CD14-positive monocyte (primary cell): ENCODE measurements around the gene RTF2. TPM values are rescaled to one million over a fixed set of nuclear protein-coding genes. Genes with fewer than 3 reads are reported as not detected.

Source experiments
- DNase-seq, 3 donors: peaks; one replicate each; pipeline ENCODE4 v3.0.0-alpha.2; 2011 to 2022
- H2AFZ ChIP-seq: 2 replicates; pipeline ENCODE4 v1.6.0; 2012; ENCODE audit warnings: mild to moderate bottlenecking, low read depth, low read length, inconsistent platforms; ENCODE audit not compliant: insufficient read depth, poor library complexity, severe bottlenecking
- H3K27ac ChIP-seq, 2 donors: 1 replicate in 1 of 2; 2 replicates in 1 of 2; pipeline ENCODE4 v1.5.1; 2012 to 2013; ENCODE audit warnings: low read length in 2 of 2, control low read depth in 1 of 2, inconsistent platforms in 1 of 2, low read depth in 1 of 2, mild to moderate bottlenecking in 1 of 2
- H3K27me3 ChIP-seq, 2 donors: one replicate each; pipeline versions ENCODE4 v1.6.0 to v1.6.1; 2011 to 2013; ENCODE audit warnings: low read length in 2 of 2; ENCODE audit not compliant: control insufficient read depth in 2 of 2, insufficient read depth in 2 of 2
- H3K36me3 ChIP-seq, 2 donors: replicated peaks in 1 of 2; 1 replicate in 1 of 2; 2 replicates in 1 of 2; pipeline versions ENCODE4 v1.5.1 to v1.6.1; 2012 to 2013; ENCODE audit warnings: low read length in 2 of 2, control low read depth in 1 of 2, inconsistent platforms in 1 of 2, mild to moderate bottlenecking in 1 of 2; ENCODE audit not compliant: insufficient read depth in 2 of 2, control insufficient read depth in 1 of 2
- H3K4me1 ChIP-seq, 2 donors: 1 replicate in 1 of 2; 2 replicates in 1 of 2; pipeline versions ENCODE4 v1.5.1 to v1.6.1; 2012 to 2013; ENCODE audit warnings: low read length in 2 of 2, control low read depth in 1 of 2, inconsistent platforms in 1 of 2, mild to moderate bottlenecking in 1 of 2, moderate library complexity in 1 of 2; ENCODE audit not compliant: insufficient read depth in 2 of 2, control insufficient read depth in 1 of 2
- H3K4me2 ChIP-seq: replicated peaks from 2 replicates; pipeline ENCODE3; 2012; ENCODE audit warnings: low read length, moderate library complexity, mild to moderate bottlenecking; ENCODE audit not compliant: poor library complexity, severe bottlenecking; ENCODE audit errors: extremely low read depth
- H3K4me3 ChIP-seq, 3 experiments: fragments of 200-600 bp in 1 of 3; sonication (generic) in 1 of 3; replicated peaks in 1 of 3; 1 replicate in 2 of 3; 2 replicates in 1 of 3; pipeline ENCODE4 v1.5.1; 2011 to 2013; ENCODE audit warnings: low read length in 3 of 3, mild to moderate bottlenecking in 3 of 3, control low read depth in 2 of 3, low read depth in 2 of 3, inconsistent platforms in 1 of 3, moderate library complexity in 1 of 3
- H3K79me2 ChIP-seq: 2 replicates; pipeline ENCODE4 v1.6.0; 2012; ENCODE audit warnings: mild to moderate bottlenecking, control low read depth, inconsistent platforms, low read length, moderate library complexity; ENCODE audit not compliant: insufficient read depth
- H3K9ac ChIP-seq: 2 replicates; pipeline ENCODE4 v1.6.0; 2017; ENCODE audit warnings: low read length, mild to moderate bottlenecking; ENCODE audit not compliant: insufficient read depth, poor library complexity, severe bottlenecking
- H3K9me3 ChIP-seq, 2 donors: replicated peaks in 1 of 2; 1 replicate in 1 of 2; 2 replicates in 1 of 2; pipeline versions ENCODE4 v1.5.1 to v1.6.1; 2012 to 2013; ENCODE audit warnings: low read length in 2 of 2, control low read depth in 1 of 2; ENCODE audit not compliant: control insufficient read depth in 1 of 2, insufficient read depth in 1 of 2
- H4K20me1 ChIP-seq: 2 replicates; pipeline ENCODE4 v1.6.0; 2012; ENCODE audit warnings: mild to moderate bottlenecking, low read length, control low read depth, moderate library complexity; ENCODE audit not compliant: insufficient read depth
- H3K27ac Mint-ChIP-seq, 7 donors: one replicate each; pipeline ENCODE4 v1.8.0; 2020; ENCODE audit warnings: mild to moderate bottlenecking in 7 of 7, mixed read lengths in 7 of 7, moderate library complexity in 6 of 7, inconsistent platforms in 2 of 7
- H3K27me3 Mint-ChIP-seq, 3 donors: one replicate each; pipeline ENCODE4 v1.8.0; 2021 to 2022; ENCODE audit warnings: low read depth in 3 of 3, mild to moderate bottlenecking in 3 of 3, mixed read lengths in 3 of 3, moderate library complexity in 3 of 3, inconsistent platforms in 1 of 3
- H3K36me3 Mint-ChIP-seq, 2 donors: one replicate each; pipeline ENCODE4 v1.8.0; 2020; ENCODE audit warnings: mixed read lengths in 2 of 2, inconsistent platforms in 1 of 2, mild to moderate bottlenecking in 1 of 2
- H3K4me1 Mint-ChIP-seq: one replicate; pipeline ENCODE4 v1.8.0; 2020; ENCODE audit warnings: mild to moderate bottlenecking, mixed read lengths
- H3K4me3 Mint-ChIP-seq, 2 donors: one replicate each; pipeline ENCODE4 v1.8.0; 2020; ENCODE audit warnings: mild to moderate bottlenecking in 2 of 2, mixed read lengths in 2 of 2, moderate library complexity in 1 of 2
- H3K9me3 Mint-ChIP-seq, 7 donors: one replicate each; pipeline ENCODE4 v1.8.0; 2020 to 2022; ENCODE audit warnings: mixed read lengths in 7 of 7, mild to moderate bottlenecking in 6 of 7, moderate library complexity in 6 of 7, inconsistent platforms in 2 of 7
- CTCF ChIP-seq: fragments of 200-600 bp; IDR thresholded peaks from one replicate; pipeline ENCODE4 v1.8.0; 2022; ENCODE audit warnings: antibody characterized with exemption, mild to moderate bottlenecking
- WGBS: methylation state at CpG from one replicate; pipeline ENCODE4 v1.1.5; 2013; ENCODE audit warnings: missing lambda C conversion rate; ENCODE audit not compliant: insufficient coverage; 5-methylcytosine and 5-hydroxymethylcytosine counted together
- intact Hi-C, 2 donors: fragments of 100-400 bp; cut with micrococcal nuclease; formaldehyde crosslinking; loops; one replicate each; pipeline versions ENCODE4 v1.15.0 to v1.15.1; 2023
- polyA plus RNA-seq, 3 donors: library from polyadenylated mRNA; depleted of rRNA in 1 of 3; unstranded in 2 of 3; stranded (reverse) in 1 of 3; fragments of 300-500 nt in 2 of 3; fragments of >200 nt in 1 of 3; fragmentation: Illumina TruSeq in 2 of 3; gene quantifications; 1 replicate in 2 of 3; 2 replicates in 1 of 3; pipeline ENCODE4 v1.2.3, GENCODE V29; 2012 to 2021

Gene RTF2
- polyA plus RNA-seq, 3 donors = 74.3 to 163 (median 148) TPM

- no peak for TF ChIP-seq CTCF
- Histone ChIP-seq H3K79me2 (no peaks in the 10 kb centered on the region), H3K4me1 (peaks cover 3 to 14% of the 10 kb centered on the region in 2 donors), H3K4me2 (no peak overlapping the region), H3K4me3 (no peak overlapping the region), H3K9ac (peak overlapping the region; percentile 21), H2AFZ (no peak overlapping the region), H3K9me3 (no peaks in the 10 kb centered on the region), H4K20me1 (no peaks in the 10 kb centered on the region), H3K27ac (peak overlapping the region in 1 of 2 donors; percentile 24), H3K36me3 (peaks cover under 1 to 13% of the 10 kb centered on the region in 2 donors), H3K27me3 (no peaks in the 10 kb centered on the region)
- H3K4me3 Mint-ChIP-seq = peak overlapping the region in 1 of 2 donors; percentile 81
- H3K9me3 Mint-ChIP-seq = peaks cover 0 to 2% (median 0%) of the 10 kb centered on the region in 7 donors
- H3K27ac Mint-ChIP-seq = peak overlapping the region in 5 of 7 donors; percentile 0 to 85 (median 73)
- peaks cover 21% of the 10 kb centered on the region for H3K4me1 Mint-ChIP-seq
- intact Hi-C loops = no loop called here
- WGBS = 76% methylated on average over 17 of the region's 17 CpGs
- peaks cover 21 to 44% of the 10 kb centered on the region in 2 donors for H3K36me3 Mint-ChIP-seq
- peak in 1 of 3 donors; percentile 62 for DNase-seq
- H3K27me3 Mint-ChIP-seq = peaks cover 3 to 32% (median 7%) of the 10 kb centered on the region in 3 donors
Observed at GRCh38 chr20:56442389-56443365, 25.8 kb upstream of the RTF2 start.

GRCh38 chr20:56443654-56444540, 24.5 kb upstream of the RTF2 start:
- TF ChIP-seq CTCF = no peak
- no peak overlapping the region for H3K4me3 ChIP-seq
- Mint-ChIP-seq H3K4me1 (peaks cover 21% of the 10 kb centered on the region), H3K4me3 (peak overlapping the region; percentile 21 to 65), H3K36me3 (peaks cover 17 to 34% of the 10 kb centered on the region in 2 donors), H3K27me3 (peaks cover 6 to 29% (median 6%) of the 10 kb centered on the region in 3 donors), H3K9me3 (no peaks in the 10 kb centered on the region), H3K27ac (peak overlapping the region in 2 of 7 donors; percentile 64 to 78)
- no peaks in the 10 kb centered on the region for H3K79me2 ChIP-seq
- no peak overlapping the region for H3K27ac ChIP-seq
- H3K9ac ChIP-seq = no peak overlapping the region
- H3K36me3 ChIP-seq = peaks cover 0 to 7% of the 10 kb centered on the region in 2 donors
- intact Hi-C loops = no loop called here
- whole genome bisulfite sequencing = 95% methylated on average over 23 of the region's 27 CpGs
- H3K4me1 ChIP-seq = peaks cover 3 to 14% of the 10 kb centered on the region in 2 donors
- H4K20me1 ChIP-seq = no peaks in the 10 kb centered on the region
- H3K9me3 ChIP-seq = no peaks in the 10 kb centered on the region
- no peak overlapping the region for H2AFZ ChIP-seq
- H3K4me2 ChIP-seq = no peak overlapping the region
- no peak for DNase-seq
- no peaks in the 10 kb centered on the region for H3K27me3 ChIP-seq
